GM23338 (cell line): ENCODE data around the gene TMEM150C. TPM values are rescaled to one million over a fixed set of nuclear protein-coding genes. Genes with fewer than 3 reads are reported as not detected.

Source experiments
- ATAC-seq: fragments of 200-7000 bp; cut with Tn5 transposase; 3 replicates; pipeline ENCODE4 v1.9.1; 2020
- DNase-seq: peaks from one replicate; pipeline ENCODE4 v3.0.0-alpha.2; 2015; ENCODE audit warnings: low spot score
- H2AFZ ChIP-seq: fragments of 200-600 bp; sonication (generic); 2 replicates; pipeline ENCODE4 v1.8.0; 2016; ENCODE audit warnings: antibody characterized with exemption, mild to moderate bottlenecking, moderate library complexity
- H3F3A ChIP-seq: fragments of 200-600 bp; sonication (generic); replicated peaks from 2 replicates; pipeline ENCODE4 v1.8.0; 2017; ENCODE audit warnings: antibody characterized with exemption, mixed run types, low read depth
- H3K27ac ChIP-seq: fragments of 200-600 bp; sonication (generic); 2 replicates; pipeline ENCODE4 v1.6.1; 2016; ENCODE audit warnings: low read depth
- H3K27me3 ChIP-seq: fragments of 200-600 bp; sonication (generic); 2 replicates; pipeline ENCODE4 v1.8.0; 2016; ENCODE audit warnings: mild to moderate bottlenecking, mixed run types, moderate library complexity; ENCODE audit not compliant: insufficient read depth
- H3K36me3 ChIP-seq: fragments of 200-600 bp; sonication (generic); 2 replicates; pipeline ENCODE4 v1.8.0; 2016; ENCODE audit warnings: mild to moderate bottlenecking; ENCODE audit not compliant: insufficient read depth
- H3K4me1 ChIP-seq: fragments of 200-600 bp; sonication (generic); 2 replicates; pipeline ENCODE4 v1.8.0; 2016; ENCODE audit warnings: mild to moderate bottlenecking, moderate library complexity; ENCODE audit not compliant: insufficient read depth
- H3K4me2 ChIP-seq: fragments of 200-600 bp; sonication (generic); 2 replicates; pipeline ENCODE4 v1.7.1; 2017; ENCODE audit warnings: mixed run types
- H3K4me3 ChIP-seq: fragments of 200-600 bp; sonication (generic); 2 replicates; pipeline ENCODE4 v1.6.1; 2016; ENCODE audit warnings: mixed run types
- H3K79me2 ChIP-seq: fragments of 200-600 bp; sonication (generic); replicated peaks from 2 replicates; pipeline ENCODE4 v1.8.0; 2017; ENCODE audit warnings: mild to moderate bottlenecking; ENCODE audit not compliant: insufficient read depth
- H3K9me2 ChIP-seq: fragments of 200-600 bp; sonication (generic); 2 replicates; pipeline ENCODE4 v1.8.0; 2017; ENCODE audit not compliant: insufficient read depth
- H4K20me1 ChIP-seq: fragments of 200-600 bp; sonication (generic); replicated peaks from 2 replicates; pipeline ENCODE4 v1.8.0; 2017; ENCODE audit warnings: mild to moderate bottlenecking; ENCODE audit not compliant: insufficient read depth
- H3K27ac Mint-ChIP-seq: 2 replicates; pipeline ENCODE4 v1.8.0; 2020; ENCODE audit warnings: inconsistent platforms, mild to moderate bottlenecking, moderate library complexity, mixed read lengths
- H3K27me3 Mint-ChIP-seq: 3 replicates; pipeline ENCODE4 v1.8.0; 2022; ENCODE audit warnings: low read depth, mild to moderate bottlenecking, moderate library complexity, mixed read lengths, inconsistent platforms; ENCODE audit not compliant: insufficient read depth, poor library complexity
- H3K36me3 Mint-ChIP-seq: 3 replicates; pipeline ENCODE4 v1.8.0; 2021; ENCODE audit warnings: low read depth, mild to moderate bottlenecking, inconsistent platforms, moderate library complexity, mixed read lengths
- H3K4me1 Mint-ChIP-seq: 3 replicates; pipeline ENCODE4 v1.8.0; 2020; ENCODE audit warnings: mild to moderate bottlenecking, inconsistent platforms, mixed read lengths
- H3K4me3 Mint-ChIP-seq: 3 replicates; pipeline ENCODE4 v1.8.0; 2021; ENCODE audit warnings: moderate library complexity, mild to moderate bottlenecking, inconsistent platforms, mixed read lengths
- H3K9me3 Mint-ChIP-seq: 3 replicates; pipeline ENCODE4 v1.8.0; 2020; ENCODE audit warnings: moderate library complexity, mild to moderate bottlenecking, inconsistent platforms, mixed read lengths
- CREB1 ChIP-seq: fragments of 250-450 bp; sonication (Bioruptor Pico); IDR thresholded peaks from 2 replicates; pipeline ENCODE4 v1.5.0; 2020; ENCODE audit warnings: low read depth, mild to moderate bottlenecking, moderate library complexity
- CTCF ChIP-seq, 2 experiments: fragments of 200-600 bp in 1 of 2; sonication (generic) in 1 of 2; conservative IDR thresholded peaks; 2 replicates each; pipeline versions ENCODE4 v1.5.1 to v1.6.1; 2016 to 2017; ENCODE audit warnings: antibody characterized with exemption in 2 of 2, low read depth in 2 of 2, mild to moderate bottlenecking in 2 of 2, moderate library complexity in 1 of 2
- ETS1 ChIP-seq: IDR thresholded peaks from 2 replicates; pipeline ENCODE4 v1.6.1; 2016; ENCODE audit warnings: antibody characterized with exemption
- EZH2 ChIP-seq: fragments of 200-600 bp; sonication (generic); IDR thresholded peaks from one replicate; pipeline ENCODE4 v1.8.0; 2017; ENCODE audit warnings: antibody characterized with exemption, mild to moderate bottlenecking, low read depth; ENCODE audit not compliant: unreplicated experiment
- JUNB ChIP-seq: IDR thresholded peaks from one replicate; pipeline ENCODE4 v1.6.1; 2016; ENCODE audit warnings: antibody characterized with exemption; ENCODE audit not compliant: unreplicated experiment
- NANOG ChIP-seq: IDR thresholded peaks from 2 replicates; pipeline ENCODE4 v1.6.1; 2016; ENCODE audit warnings: antibody characterized with exemption, borderline replicate concordance
- POLR2AphosphoS5 ChIP-seq: IDR thresholded peaks from 2 replicates; pipeline ENCODE4 v1.6.1; 2016; ENCODE audit warnings: antibody characterized with exemption, low read depth
- REST ChIP-seq: IDR thresholded peaks from one replicate; pipeline ENCODE4 v1.6.1; 2018; ENCODE audit warnings: antibody characterized with exemption; ENCODE audit not compliant: unreplicated experiment
- STAT1 ChIP-seq: IDR thresholded peaks from one replicate; pipeline ENCODE4 v1.6.1; 2016; ENCODE audit warnings: antibody characterized with exemption; ENCODE audit not compliant: unreplicated experiment
- ZNF114 ChIP-seq: fragments of 250-450 bp; sonication (Bioruptor Pico); IDR thresholded peaks from 2 replicates; pipeline ENCODE4 v1.5.0; 2020; ENCODE audit warnings: mild to moderate bottlenecking, moderate library complexity
- ZNF331 ChIP-seq: fragments of 250-450 bp; sonication (Bioruptor Pico); IDR thresholded peaks from 2 replicates; pipeline ENCODE4 v1.5.0; 2020; ENCODE audit warnings: low read depth, mild to moderate bottlenecking, moderate library complexity
- ZNF462 ChIP-seq: fragments of 250-450 bp; sonication (Bioruptor Pico); IDR thresholded peaks from 2 replicates; pipeline ENCODE4 v1.5.0; 2020; ENCODE audit warnings: mild to moderate bottlenecking, moderate library complexity
- polyA plus RNA-seq: library from polyadenylated mRNA; unstranded; fragments of >200 nt; fragmentation: Nextera tagmentation; extraction: Ambion mirVana; gene quantifications from 2 replicates; pipeline ENCODE4 v1.2.1, GENCODE V29; 2016
- total RNA-seq: library from RNA; depleted of rRNA; stranded (reverse); fragments of >200 nt; shearing (Covaris generic); gene quantifications from 2 replicates; pipeline ENCODE4 v1.2.3, GENCODE V29; 2014

Gene TMEM150C
- total and polyA plus RNA-seq, 2 experiments from 2014 or later, result 1.7 to 4.0 TPM

GRCh38 chr4:82447886-82448285 is 113.9 kb downstream of the TMEM150C start:
- peaks cover 65% of the 10 kb centered on the region for H4K20me1 ChIP-seq
- ATAC-seq (no peak), DNase-seq (no peak)
- 0 out of 2 replicates have a peak, but pooled peaks cover under 1% of the 10 kb centered on the region for H3K4me1 ChIP-seq
- no peak overlapping the region for H3K4me3 Mint-ChIP-seq
- peaks cover 56% of the 10 kb centered on the region for H3K36me3 Mint-ChIP-seq
- no peaks in the 10 kb centered on the region for H3F3A ChIP-seq
- no peaks in the 10 kb centered on the region; the same call in 2 of the 3 replicates for H3K9me3 Mint-ChIP-seq
- H3K27ac Mint-ChIP-seq, result no peak overlapping the region
- no peak overlapping the region for H3K27ac ChIP-seq
- TF ChIP-seq CREB1, result no peak
- TF ChIP-seq ZNF114, result no peak
- no peak for TF ChIP-seq CTCF (conservative IDR thresholded peaks at IDR 0.05; ENCODE audit: low read depth in 2 of 2)
- no peak for TF ChIP-seq JUNB
- TF ChIP-seq STAT1, result no peak
- TF ChIP-seq ZNF462 (CRISPR knock-in tag), result no peak
- TF ChIP-seq NANOG, result no peak
- TF ChIP-seq ETS1, result no peak
- no peak for TF ChIP-seq REST
- no peak for TF ChIP-seq POLR2AphosphoS5
- TF ChIP-seq EZH2, result no peak
- no peak for TF ChIP-seq ZNF331
- H3K36me3 ChIP-seq, result peaks cover 37% of the 10 kb centered on the region
- no peak overlapping the region for H3K4me3 ChIP-seq
- peaks cover 95% of the 10 kb centered on the region for H3K79me2 ChIP-seq
- no peak overlapping the region for H3K4me2 ChIP-seq
- H2AFZ ChIP-seq, result no peak overlapping the region
- no peaks in the 10 kb centered on the region for H3K27me3 ChIP-seq
- no peaks in the 10 kb centered on the region for H3K9me2 ChIP-seq
- H3K4me1 Mint-ChIP-seq, result no peaks in the 10 kb centered on the region
- H3K27me3 Mint-ChIP-seq, result peaks cover 3% of the 10 kb centered on the region
